Measurements from ENCODE around the gene CDH23. TPM values are rescaled to one million over a fixed set of nuclear protein-coding genes. Genes with fewer than 3 reads are reported as not detected.

CDH23 gene
- polyA plus RNA-seq, 2 donors: 1.6 to 3.2 TPM

- no peaks in the 10 kb centered on the region for H3K4me1 ChIP-seq (ENCODE audit: control insufficient read depth in 2 of 2, insufficient read depth in 2 of 2, low read length in 1 of 2)
- WGBS, 2 donors: 82% methylated on average over 10 of the region's 10 CpGs
- no peaks in the 10 kb centered on the region for H3K36me3 ChIP-seq (ENCODE audit: control insufficient read depth in 2 of 2, insufficient read depth in 2 of 2, low read length in 1 of 2)
- H3K27me3 ChIP-seq (ENCODE audit: control insufficient read depth in 1 of 2, insufficient read depth in 2 of 2, low read length in 2 of 2): no peaks in the 10 kb centered on the region
- H3K4me3 ChIP-seq (ENCODE audit: low read depth in 1 of 2, low read length in 2 of 2): no peak overlapping the region
- H3K27ac ChIP-seq (ENCODE audit: low read depth in 2 of 2, low read length in 1 of 2): no peak overlapping the region
- no peaks in the 10 kb centered on the region for H3K9me3 ChIP-seq (ENCODE audit: control insufficient read depth in 2 of 2, insufficient read depth in 1 of 2, low read depth in 1 of 2, low read length in 1 of 2)
These were observed 263.0 kb downstream of the CDH23 start for GRCh38 chr10:71659737-71660136.

- Histone ChIP-seq H3K4me3 (ENCODE audit: low read depth in 1 of 2, low read length in 2 of 2) (no peak overlapping the region), H3K27me3 (ENCODE audit: control insufficient read depth in 1 of 2, insufficient read depth in 2 of 2, low read length in 2 of 2) (no peaks in the 10 kb centered on the region), H3K9me3 (ENCODE audit: control insufficient read depth in 2 of 2, insufficient read depth in 1 of 2, low read depth in 1 of 2, low read length in 1 of 2) (no peaks in the 10 kb centered on the region), H3K4me1 (ENCODE audit: control insufficient read depth in 2 of 2, insufficient read depth in 2 of 2, low read length in 1 of 2) (no peaks in the 10 kb centered on the region), H3K36me3 (ENCODE audit: control insufficient read depth in 2 of 2, insufficient read depth in 2 of 2, low read length in 1 of 2) (no peaks in the 10 kb centered on the region), H3K27ac (ENCODE audit: low read depth in 2 of 2, low read length in 1 of 2) (no peak overlapping the region)
- 83 to 89% methylated on average over 4 of the region's 4 CpGs for WGBS, 2 donors
These were observed 263.6 kb downstream of the CDH23 start for GRCh38 chr10:71660313-71660712.

GRCh38 chr10:71661060-71661622, 264.4 kb downstream of the CDH23 start:
- 70 to 81% methylated on average over 11 of the region's 11 CpGs for WGBS, 2 donors
- Histone ChIP-seq H3K4me1 (ENCODE audit: control insufficient read depth in 2 of 2, insufficient read depth in 2 of 2, low read length in 1 of 2) (no peaks in the 10 kb centered on the region), H3K27ac (ENCODE audit: low read depth in 2 of 2, low read length in 1 of 2) (no peak overlapping the region), H3K36me3 (ENCODE audit: control insufficient read depth in 2 of 2, insufficient read depth in 2 of 2, low read length in 1 of 2) (no peaks in the 10 kb centered on the region), H3K4me3 (ENCODE audit: low read depth in 1 of 2, low read length in 2 of 2) (no peak overlapping the region), H3K27me3 (ENCODE audit: control insufficient read depth in 1 of 2, insufficient read depth in 2 of 2, low read length in 2 of 2) (no peaks in the 10 kb centered on the region), H3K9me3 (ENCODE audit: control insufficient read depth in 2 of 2, insufficient read depth in 1 of 2, low read depth in 1 of 2, low read length in 1 of 2) (no peaks in the 10 kb centered on the region)

- H3K27ac ChIP-seq (ENCODE audit: low read depth in 2 of 2, low read length in 1 of 2): no peak overlapping the region
- H3K36me3 ChIP-seq (ENCODE audit: control insufficient read depth in 2 of 2, insufficient read depth in 2 of 2, low read length in 1 of 2): no peaks in the 10 kb centered on the region
- no peaks in the 10 kb centered on the region for H3K9me3 ChIP-seq (ENCODE audit: control insufficient read depth in 2 of 2, insufficient read depth in 1 of 2, low read depth in 1 of 2, low read length in 1 of 2)
- H3K4me1 ChIP-seq (ENCODE audit: control insufficient read depth in 2 of 2, insufficient read depth in 2 of 2, low read length in 1 of 2): no peaks in the 10 kb centered on the region
- H3K27me3 ChIP-seq (ENCODE audit: control insufficient read depth in 1 of 2, insufficient read depth in 2 of 2, low read length in 2 of 2): no peaks in the 10 kb centered on the region
- 85 to 91% methylated on average over 21 to 28 of the region's 28 CpGs for WGBS, 2 donors
- no peak overlapping the region for H3K4me3 ChIP-seq (ENCODE audit: low read depth in 1 of 2, low read length in 2 of 2)
These were observed 265.1 kb downstream of the CDH23 start for GRCh38 chr10:71661779-71662336.

- H3K27ac ChIP-seq (ENCODE audit: low read depth in 2 of 2, low read length in 1 of 2): no peak overlapping the region
- no peak overlapping the region for H3K4me3 ChIP-seq (ENCODE audit: low read depth in 1 of 2, low read length in 2 of 2)
- H3K36me3 ChIP-seq (ENCODE audit: control insufficient read depth in 2 of 2, insufficient read depth in 2 of 2, low read length in 1 of 2): no peaks in the 10 kb centered on the region
- no peaks in the 10 kb centered on the region for H3K9me3 ChIP-seq (ENCODE audit: control insufficient read depth in 2 of 2, insufficient read depth in 1 of 2, low read depth in 1 of 2, low read length in 1 of 2)
- no peaks in the 10 kb centered on the region for H3K4me1 ChIP-seq (ENCODE audit: control insufficient read depth in 2 of 2, insufficient read depth in 2 of 2, low read length in 1 of 2)
- H3K27me3 ChIP-seq (ENCODE audit: control insufficient read depth in 1 of 2, insufficient read depth in 2 of 2, low read length in 2 of 2): no peaks in the 10 kb centered on the region
- WGBS, 2 donors: 84 to 87% methylated on average over 7 of the region's 7 CpGs
These were observed 266.6 kb downstream of the CDH23 start for GRCh38 chr10:71663311-71663710.

- H3K27ac ChIP-seq (ENCODE audit: low read depth in 2 of 2, low read length in 1 of 2): no peak overlapping the region
- no peaks in the 10 kb centered on the region for H3K27me3 ChIP-seq (ENCODE audit: control insufficient read depth in 1 of 2, insufficient read depth in 2 of 2, low read length in 2 of 2)
- no peak overlapping the region for H3K4me3 ChIP-seq (ENCODE audit: low read depth in 1 of 2, low read length in 2 of 2)
- H3K36me3 ChIP-seq (ENCODE audit: control insufficient read depth in 2 of 2, insufficient read depth in 2 of 2, low read length in 1 of 2): no peaks in the 10 kb centered on the region
- H3K9me3 ChIP-seq (ENCODE audit: control insufficient read depth in 2 of 2, insufficient read depth in 1 of 2, low read depth in 1 of 2, low read length in 1 of 2): no peaks in the 10 kb centered on the region
- no peaks in the 10 kb centered on the region for H3K4me1 ChIP-seq (ENCODE audit: control insufficient read depth in 2 of 2, insufficient read depth in 2 of 2, low read length in 1 of 2)
- 77 to 85% methylated on average over 2 of the region's 2 CpGs for WGBS, 2 donors
These were observed 267.9 kb downstream of the CDH23 start for GRCh38 chr10:71664585-71664984.

- H3K9me3 ChIP-seq (ENCODE audit: control insufficient read depth in 2 of 2, insufficient read depth in 1 of 2, low read depth in 1 of 2, low read length in 1 of 2): no peaks in the 10 kb centered on the region
- H3K4me1 ChIP-seq (ENCODE audit: control insufficient read depth in 2 of 2, insufficient read depth in 2 of 2, low read length in 1 of 2): no peaks in the 10 kb centered on the region
- H3K27me3 ChIP-seq (ENCODE audit: control insufficient read depth in 1 of 2, insufficient read depth in 2 of 2, low read length in 2 of 2): no peaks in the 10 kb centered on the region
- no peaks in the 10 kb centered on the region for H3K36me3 ChIP-seq (ENCODE audit: control insufficient read depth in 2 of 2, insufficient read depth in 2 of 2, low read length in 1 of 2)
- H3K27ac ChIP-seq (ENCODE audit: low read depth in 2 of 2, low read length in 1 of 2): no peak overlapping the region
- H3K4me3 ChIP-seq (ENCODE audit: low read depth in 1 of 2, low read length in 2 of 2): no peak overlapping the region
- WGBS, 2 donors: 79 to 84% methylated on average over 9 of the region's 9 CpGs
These were observed 268.7 kb downstream of the CDH23 start for GRCh38 chr10:71665456-71665855.

GRCh38 chr10:71666639-71667386, 270.1 kb downstream of the CDH23 start:
- no peak overlapping the region for H3K4me3 ChIP-seq (ENCODE audit: low read depth in 1 of 2, low read length in 2 of 2)
- no peaks in the 10 kb centered on the region for H3K36me3 ChIP-seq (ENCODE audit: control insufficient read depth in 2 of 2, insufficient read depth in 2 of 2, low read length in 1 of 2)
- no peaks in the 10 kb centered on the region for H3K27me3 ChIP-seq (ENCODE audit: control insufficient read depth in 1 of 2, insufficient read depth in 2 of 2, low read length in 2 of 2)
- H3K27ac ChIP-seq (ENCODE audit: low read depth in 2 of 2, low read length in 1 of 2): no peak overlapping the region
- no peaks in the 10 kb centered on the region for H3K4me1 ChIP-seq (ENCODE audit: control insufficient read depth in 2 of 2, insufficient read depth in 2 of 2, low read length in 1 of 2)
- H3K9me3 ChIP-seq (ENCODE audit: control insufficient read depth in 2 of 2, insufficient read depth in 1 of 2, low read depth in 1 of 2, low read length in 1 of 2): no peaks in the 10 kb centered on the region
- WGBS, 2 donors: 52% methylated on average over 18 of the region's 18 CpGs

- no peaks in the 10 kb centered on the region for H3K36me3 ChIP-seq (ENCODE audit: control insufficient read depth in 2 of 2, insufficient read depth in 2 of 2, low read length in 1 of 2)
- WGBS, 2 donors: 45 to 48% methylated on average over 5 of the region's 5 CpGs
- no peak overlapping the region for H3K4me3 ChIP-seq (ENCODE audit: low read depth in 1 of 2, low read length in 2 of 2)
- no peaks in the 10 kb centered on the region for H3K27me3 ChIP-seq (ENCODE audit: control insufficient read depth in 1 of 2, insufficient read depth in 2 of 2, low read length in 2 of 2)
- H3K9me3 ChIP-seq (ENCODE audit: control insufficient read depth in 2 of 2, insufficient read depth in 1 of 2, low read depth in 1 of 2, low read length in 1 of 2): no peaks in the 10 kb centered on the region
- no peaks in the 10 kb centered on the region for H3K4me1 ChIP-seq (ENCODE audit: control insufficient read depth in 2 of 2, insufficient read depth in 2 of 2, low read length in 1 of 2)
- H3K27ac ChIP-seq (ENCODE audit: low read depth in 2 of 2, low read length in 1 of 2): no peak overlapping the region
These were observed 270.6 kb downstream of the CDH23 start for GRCh38 chr10:71667387-71667752.

Measured in esophagus (tissue), 2 donors.